CD4-positive, alpha-beta T cell (primary cell): ENCODE results near the gene ADGRE1. TPM values are rescaled to one million over a fixed set of nuclear protein-coding genes. Genes with fewer than 3 reads are reported as not detected.

Experiments
- ATAC-seq: fragments of 200-7000 bp; cut with Tn5 transposase; one replicate; pipeline ENCODE4 v1.10.0; 2022; ENCODE audit warnings: mild to moderate bottlenecking; ENCODE audit not compliant: poor library complexity
- CTCF ChIA-PET: fragments of 350-600 bp; sonication (Branson Sonifier 250); formaldehyde crosslinking; loops from one replicate; lab custom pipeline; 2021; ENCODE audit warnings: antibody characterized with exemption, inconsistent platforms; lab: Charles Lee
- POLR2A ChIA-PET: fragments of 350-600 bp; sonication (Branson Sonifier 250); formaldehyde crosslinking; loops from one replicate; lab custom pipeline; 2021; ENCODE audit warnings: antibody characterized with exemption, inconsistent platforms; lab: Charles Lee
- DNase-seq, 14 experiments: peaks; one replicate each; pipeline ENCODE4 v3.0.0-alpha.2; 2013 to 2020; ENCODE audit warnings: mixed read lengths in 2 of 14
- H3K27ac ChIP-seq, 2 donors: one replicate each; pipeline versions ENCODE4 v1.5.1 to v1.7.0; 2013; ENCODE audit warnings: low read length in 2 of 2, low read depth in 1 of 2, mild to moderate bottlenecking in 1 of 2
- H3K27me3 ChIP-seq, 2 experiments: 1 replicate in 1 of 2; 2 replicates in 1 of 2; pipeline versions ENCODE4 v1.6.1 to v1.7.0; 2013; ENCODE audit warnings: low read length in 2 of 2, control low read depth in 1 of 2, mild to moderate bottlenecking in 1 of 2, moderate library complexity in 1 of 2; ENCODE audit not compliant: insufficient read depth in 2 of 2, control insufficient read depth in 1 of 2
- H3K36me3 ChIP-seq: one replicate; pipeline ENCODE4 v1.6.1; 2013; ENCODE audit warnings: low read length, control low read depth; ENCODE audit not compliant: insufficient read depth
- H3K4me1 ChIP-seq: one replicate; pipeline ENCODE4 v1.6.1; 2013; ENCODE audit warnings: low read length, control low read depth; ENCODE audit not compliant: insufficient read depth
- H3K4me3 ChIP-seq: one replicate; pipeline ENCODE4 v1.5.1; 2013; ENCODE audit warnings: mild to moderate bottlenecking, low read length, moderate library complexity
- H3K9me3 ChIP-seq, 2 experiments: 1 replicate in 1 of 2; 2 replicates in 1 of 2; pipeline versions ENCODE4 v1.6.1 to v1.7.0; 2013; ENCODE audit warnings: low read length in 2 of 2, mild to moderate bottlenecking in 2 of 2, control low read depth in 1 of 2, moderate library complexity in 1 of 2; ENCODE audit not compliant: control insufficient read depth in 1 of 2, insufficient read depth in 1 of 2
- H3K27ac Mint-ChIP-seq: one replicate; pipeline ENCODE4 v1.8.0; 2020; ENCODE audit warnings: mixed read lengths
- H3K27me3 Mint-ChIP-seq: one replicate; pipeline ENCODE4 v1.8.0; 2021; ENCODE audit warnings: mixed read lengths
- H3K36me3 Mint-ChIP-seq: one replicate; pipeline ENCODE4 v1.8.0; 2021; ENCODE audit warnings: low read depth, mixed read lengths
- H3K4me1 Mint-ChIP-seq: one replicate; pipeline ENCODE4 v1.8.0; 2021; ENCODE audit warnings: low read depth, mixed read lengths
- H3K4me3 Mint-ChIP-seq: one replicate; pipeline ENCODE4 v1.8.0; 2020; ENCODE audit warnings: mild to moderate bottlenecking, mixed read lengths
- H3K9me3 Mint-ChIP-seq: one replicate; pipeline ENCODE4 v1.8.0; 2020; ENCODE audit warnings: mixed read lengths
- intact Hi-C, 2 experiments: fragments of 100-400 bp; cut with DNase I in 1 of 2; cut with micrococcal nuclease in 1 of 2; formaldehyde crosslinking; loops; one replicate each; pipeline versions ENCODE4 v1.15.1 to v1.9.0; 2023 to 2025; cut with DNase I, micrococcal nuclease
- total RNA-seq, 174 experiments: library from RNA in 2 of 174; stranded (reverse) in 2 of 174; gene quantifications; one replicate each; pipeline ENCODE4 v1.2.3 and lab custom pipeline; 2021 to 2026
- TF ChIP-seq, protein P1 (sequence below): fragments of 200-600 bp; IDR thresholded peaks from one replicate; pipeline ENCODE4 v1.8.0; 2022; ENCODE audit warnings: antibody characterized with exemption, mild to moderate bottlenecking

The ADGRE1 gene
- total RNA-seq, 2 experiments from 2014 or later: 5.4 to 6.0 TPM

DNA sequence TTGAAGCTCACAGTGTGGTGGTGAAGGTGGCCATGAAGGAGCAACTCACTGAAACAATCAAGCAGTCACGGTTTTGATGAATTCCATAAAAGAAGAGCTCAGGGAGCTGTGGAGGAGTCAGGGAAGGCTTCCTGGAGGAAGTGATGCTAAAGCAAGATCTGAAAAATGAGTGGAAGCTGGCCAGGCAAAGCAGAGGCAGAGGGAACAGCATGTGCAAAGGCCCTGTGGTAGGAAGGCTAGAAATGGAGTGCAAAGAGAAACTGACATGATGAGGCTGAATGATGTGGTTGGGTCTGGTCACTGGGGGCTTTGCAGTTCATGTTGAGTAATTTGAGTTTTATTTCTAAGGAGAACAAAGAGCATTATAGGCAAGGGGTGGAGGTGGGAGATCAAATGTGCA, 6.9 kb downstream of the ADGRE1 start:
- peaks cover 50% of the 10 kb centered on the region for H3K4me1 ChIP-seq
- H3K4me3 ChIP-seq: no peak overlapping the region
- H3K4me1 Mint-ChIP-seq: peaks cover 74% of the 10 kb centered on the region
- peaks cover 10 to 16% of the 10 kb centered on the region in 2 experiments for H3K9me3 ChIP-seq
- no peak overlapping the region for H3K27ac ChIP-seq
- CTCF ChIA-PET: no interaction called here
- TF ChIP-seq, protein P1, sequence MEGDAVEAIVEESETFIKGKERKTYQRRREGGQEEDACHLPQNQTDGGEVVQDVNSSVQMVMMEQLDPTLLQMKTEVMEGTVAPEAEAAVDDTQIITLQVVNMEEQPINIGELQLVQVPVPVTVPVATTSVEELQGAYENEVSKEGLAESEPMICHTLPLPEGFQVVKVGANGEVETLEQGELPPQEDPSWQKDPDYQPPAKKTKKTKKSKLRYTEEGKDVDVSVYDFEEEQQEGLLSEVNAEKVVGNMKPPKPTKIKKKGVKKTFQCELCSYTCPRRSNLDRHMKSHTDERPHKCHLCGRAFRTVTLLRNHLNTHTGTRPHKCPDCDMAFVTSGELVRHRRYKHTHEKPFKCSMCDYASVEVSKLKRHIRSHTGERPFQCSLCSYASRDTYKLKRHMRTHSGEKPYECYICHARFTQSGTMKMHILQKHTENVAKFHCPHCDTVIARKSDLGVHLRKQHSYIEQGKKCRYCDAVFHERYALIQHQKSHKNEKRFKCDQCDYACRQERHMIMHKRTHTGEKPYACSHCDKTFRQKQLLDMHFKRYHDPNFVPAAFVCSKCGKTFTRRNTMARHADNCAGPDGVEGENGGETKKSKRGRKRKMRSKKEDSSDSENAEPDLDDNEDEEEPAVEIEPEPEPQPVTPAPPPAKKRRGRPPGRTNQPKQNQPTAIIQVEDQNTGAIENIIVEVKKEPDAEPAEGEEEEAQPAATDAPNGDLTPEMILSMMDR: no peak
- peak overlapping the region; percentile 84 for H3K27ac Mint-ChIP-seq
- intact Hi-C loops: loop anchor here in 1 of 2 experiments (5.0 kb wide), 1 partner anchor 188 kb away; no protein-coding TSS in a partner anchor
- H3K27me3 ChIP-seq: no peaks in the 10 kb centered on the region
- no peak for ATAC-seq
- no peaks in the 10 kb centered on the region for H3K36me3 ChIP-seq
- H3K27me3 Mint-ChIP-seq: no peaks in the 10 kb centered on the region
- peaks cover 75% of the 10 kb centered on the region for H3K36me3 Mint-ChIP-seq
- peaks cover 18% of the 10 kb centered on the region for H3K9me3 Mint-ChIP-seq
- POLR2A ChIA-PET: no interaction called here
- no peak overlapping the region for H3K4me3 Mint-ChIP-seq
- no peak for DNase-seq

DNA sequence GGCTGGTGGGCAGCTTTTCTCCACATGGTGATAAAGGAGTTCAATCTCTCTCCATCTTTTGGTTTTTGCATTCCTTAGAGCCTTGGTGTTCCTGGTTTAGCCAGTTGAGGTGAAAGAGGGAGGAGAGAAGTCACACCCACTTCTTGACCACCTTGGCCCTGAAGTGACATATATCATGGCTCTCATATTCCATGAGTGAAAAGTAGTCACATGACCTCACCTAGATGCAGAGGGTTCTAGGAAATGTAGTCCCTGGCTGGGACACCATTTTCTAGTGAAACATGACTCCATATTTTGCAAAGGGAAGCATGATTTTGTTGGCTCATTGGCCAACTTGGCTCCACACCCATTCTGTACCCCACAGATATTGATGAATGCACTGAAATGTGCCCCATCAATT, 16.1 kb downstream of the ADGRE1 start:
- Mint-ChIP-seq H3K36me3 (peaks cover 69% of the 10 kb centered on the region), H3K4me1 (no peaks in the 10 kb centered on the region), H3K27ac (no peak overlapping the region), H3K27me3 (no peaks in the 10 kb centered on the region), H3K4me3 (no peak overlapping the region), H3K9me3 (peaks cover 12% of the 10 kb centered on the region)
- Histone ChIP-seq H3K27ac (no peak overlapping the region), H3K4me3 (no peak overlapping the region), H3K36me3 (no peaks in the 10 kb centered on the region), H3K9me3 (peaks cover 11 to 27% of the 10 kb centered on the region in 2 experiments), H3K27me3 (no peaks in the 10 kb centered on the region), H3K4me1 (no peaks in the 10 kb centered on the region)
- ATAC-seq (no peak), DNase-seq (no peak)
- intact Hi-C loops: no loop called here
- ChIA-PET POLR2A (no interaction called here), CTCF (no interaction called here)
- TF ChIP-seq, protein P1: no peak

DNA sequence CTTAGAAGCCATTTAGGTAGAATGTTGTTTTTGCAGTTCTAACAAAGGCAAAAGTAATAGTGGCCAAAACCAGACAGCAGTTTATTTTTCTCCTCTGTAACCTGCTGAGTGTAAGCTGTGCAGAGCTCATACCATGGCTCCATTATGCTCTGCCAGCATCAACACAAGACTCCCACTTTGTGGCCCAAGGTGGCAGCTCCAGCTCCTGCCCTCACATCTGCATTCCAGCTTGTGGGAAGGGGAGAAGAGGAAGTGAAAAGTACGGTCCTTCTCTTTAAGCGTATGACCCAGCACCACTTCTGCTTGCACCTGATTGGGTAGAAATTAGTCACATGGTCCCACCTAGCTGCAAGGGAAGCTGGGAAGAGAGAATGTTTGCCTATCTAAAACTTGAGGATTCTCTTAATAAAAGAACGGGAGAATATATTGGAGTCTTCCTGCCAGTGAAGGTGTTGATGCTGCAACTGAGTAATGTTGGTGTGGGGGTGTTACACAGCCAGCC, 19.2 kb downstream of the ADGRE1 start:
- Histone ChIP-seq H3K27ac (no peak overlapping the region), H3K27me3 (no peaks in the 10 kb centered on the region), H3K9me3 (peaks cover 7 to 15% of the 10 kb centered on the region in 2 experiments), H3K4me3 (no peak overlapping the region), H3K36me3 (no peaks in the 10 kb centered on the region), H3K4me1 (no peaks in the 10 kb centered on the region)
- intact Hi-C loops: no loop called here
- Mint-ChIP-seq H3K27ac (no peak overlapping the region), H3K36me3 (peaks cover 54% of the 10 kb centered on the region), H3K4me1 (no peaks in the 10 kb centered on the region), H3K27me3 (no peaks in the 10 kb centered on the region), H3K9me3 (peaks cover 4% of the 10 kb centered on the region), H3K4me3 (no peak overlapping the region)
- ChIA-PET POLR2A (no interaction called here), CTCF (no interaction called here)
- no peak for DNase-seq
- TF ChIP-seq, protein P1: no peak
- ATAC-seq: no peak
